T-helper 17 cell (primary cell): ENCODE results near the gene NINJ2. TPM values are rescaled to one million over a fixed set of nuclear protein-coding genes. Genes with fewer than 3 reads are reported as not detected.

Source experiments
- ATAC-seq: fragments of 150-1000 bp; cut with Tn5 transposase; 2 replicates; pipeline ENCODE4 v1.10.0; 2021; ENCODE audit warnings: mild to moderate bottlenecking, moderate library complexity
- DNase-seq, 3 donors: peaks; one replicate each; pipeline versions ENCODE4 v3.0.0 to v3.0.0-alpha.2; 2020 to 2021
- H3K9me3 ChIP-seq: one replicate; pipeline ENCODE4 v1.7.0; 2013; ENCODE audit warnings: low read length, mild to moderate bottlenecking; ENCODE audit not compliant: control insufficient read depth, poor library complexity, severe bottlenecking
- H3K27ac Mint-ChIP-seq: one replicate; pipeline ENCODE4 v1.8.0; 2022; ENCODE audit warnings: mild to moderate bottlenecking, moderate library complexity, mixed read lengths
- H3K27me3 Mint-ChIP-seq: one replicate; pipeline ENCODE4 v1.8.0; 2022; ENCODE audit warnings: mixed read lengths
- H3K36me3 Mint-ChIP-seq: one replicate; pipeline ENCODE4 v1.8.0; 2022; ENCODE audit warnings: low read depth, mixed read lengths
- H3K4me1 Mint-ChIP-seq: one replicate; pipeline ENCODE4 v1.8.0; 2022; ENCODE audit warnings: mild to moderate bottlenecking, mixed read lengths
- H3K4me3 Mint-ChIP-seq: one replicate; pipeline ENCODE4 v1.8.0; 2022; ENCODE audit warnings: mild to moderate bottlenecking, moderate library complexity, mixed read lengths
- total RNA-seq, 4 donors: library from RNA in 2 of 4; stranded (reverse) in 2 of 4; gene quantifications; one replicate each; pipeline ENCODE4 v1.2.3 and lab custom pipeline; 2022 to 2026

The NINJ2 gene
- total RNA-seq, 2 donors from 2014 or later = 6.1 to 6.3 TPM

DNA sequence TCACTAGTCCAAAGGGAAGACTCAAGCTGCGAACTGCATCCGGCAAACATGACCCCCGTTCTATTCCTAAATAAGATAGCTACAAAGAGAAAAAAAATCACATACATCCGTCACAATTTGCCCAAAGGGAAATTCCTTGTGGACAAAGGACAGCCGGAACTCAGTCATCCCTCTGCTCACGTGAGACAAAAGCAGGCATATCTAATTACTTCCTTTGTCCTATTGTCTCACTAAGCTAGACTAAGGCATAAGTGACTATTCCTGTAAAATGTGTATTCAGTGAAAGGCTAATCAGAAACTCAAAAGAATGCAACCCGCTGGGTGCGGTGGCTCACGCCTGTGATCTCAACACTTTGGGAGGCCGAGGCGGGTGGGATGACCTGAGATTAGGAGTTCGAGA lies 27.2 kb upstream of the NINJ2 start:
- Mint-ChIP-seq H3K27ac (no peak overlapping the region), H3K4me3 (no peak overlapping the region), H3K36me3 (no peaks in the 10 kb centered on the region), H3K27me3 (no peaks in the 10 kb centered on the region), H3K4me1 (peaks cover 17% of the 10 kb centered on the region)
- no peaks in the 10 kb centered on the region for H3K9me3 ChIP-seq
- no peak for ATAC-seq
- DNase-seq = no peak

GRCh38 chr12:685388-685787 lies 22.1 kb upstream of the NINJ2 start:
- Mint-ChIP-seq H3K4me3 (peak overlapping the region; percentile 72), H3K27me3 (no peaks in the 10 kb centered on the region), H3K27ac (peak overlapping the region; percentile 98), H3K4me1 (peaks cover 32% of the 10 kb centered on the region), H3K36me3 (peaks cover 2% of the 10 kb centered on the region)
- H3K9me3 ChIP-seq = no peaks in the 10 kb centered on the region
- ATAC-seq = peak; percentile 96
- peak; percentile 42 to 75 (median 67) for DNase-seq

GRCh38 chr12:684416-684815 lies 21.2 kb upstream of the NINJ2 start:
- H3K9me3 ChIP-seq = no peaks in the 10 kb centered on the region
- peak overlapping the region; percentile 47 for H3K4me3 Mint-ChIP-seq
- H3K27ac Mint-ChIP-seq = peak overlapping the region; percentile 98
- peaks cover 33% of the 10 kb centered on the region for H3K4me1 Mint-ChIP-seq
- H3K27me3 Mint-ChIP-seq = no peaks in the 10 kb centered on the region
- DNase-seq = no peak
- peaks cover 2% of the 10 kb centered on the region for H3K36me3 Mint-ChIP-seq
- ATAC-seq = no peak

DNA sequence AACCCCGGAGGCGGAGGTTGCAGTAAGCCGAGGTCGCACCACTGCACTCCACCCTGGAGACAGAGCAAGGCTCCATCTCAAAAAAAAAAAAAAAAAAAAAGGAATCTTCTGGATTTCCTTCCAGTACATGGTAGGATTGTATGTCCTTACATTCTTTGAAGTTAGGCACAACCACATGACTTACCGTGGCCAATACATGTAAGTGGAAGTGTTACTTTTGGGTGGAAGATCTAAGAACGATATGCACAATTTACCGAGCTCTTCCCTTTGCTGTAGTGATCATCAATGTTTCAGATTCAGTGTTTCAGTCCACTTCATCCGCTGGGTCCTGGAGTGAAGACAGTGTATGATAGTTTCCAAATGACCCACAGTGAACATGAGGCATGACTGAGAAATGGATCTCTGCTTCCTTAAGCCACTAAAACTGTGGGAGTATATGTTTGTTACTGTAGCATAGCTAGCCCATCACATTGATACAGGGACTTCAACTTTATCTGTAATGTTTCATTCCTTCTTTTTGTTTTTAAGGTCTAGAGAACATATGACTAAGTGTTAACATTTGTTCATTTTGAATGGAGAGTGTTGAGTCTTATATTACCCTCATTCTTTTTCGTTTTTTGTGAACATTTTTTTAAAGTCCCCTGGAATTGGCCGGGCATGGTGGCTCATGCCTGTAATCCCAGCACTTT lies 18.5 kb upstream of the NINJ2 start:
- peaks cover 33% of the 10 kb centered on the region for H3K4me1 Mint-ChIP-seq
- peak overlapping the region; percentile 56 for H3K27ac Mint-ChIP-seq
- H3K4me3 Mint-ChIP-seq = no peak overlapping the region
- H3K36me3 Mint-ChIP-seq = peaks cover 2% of the 10 kb centered on the region
- no peak for DNase-seq
- H3K9me3 ChIP-seq = no peaks in the 10 kb centered on the region
- no peaks in the 10 kb centered on the region for H3K27me3 Mint-ChIP-seq
- no peak for ATAC-seq

DNA sequence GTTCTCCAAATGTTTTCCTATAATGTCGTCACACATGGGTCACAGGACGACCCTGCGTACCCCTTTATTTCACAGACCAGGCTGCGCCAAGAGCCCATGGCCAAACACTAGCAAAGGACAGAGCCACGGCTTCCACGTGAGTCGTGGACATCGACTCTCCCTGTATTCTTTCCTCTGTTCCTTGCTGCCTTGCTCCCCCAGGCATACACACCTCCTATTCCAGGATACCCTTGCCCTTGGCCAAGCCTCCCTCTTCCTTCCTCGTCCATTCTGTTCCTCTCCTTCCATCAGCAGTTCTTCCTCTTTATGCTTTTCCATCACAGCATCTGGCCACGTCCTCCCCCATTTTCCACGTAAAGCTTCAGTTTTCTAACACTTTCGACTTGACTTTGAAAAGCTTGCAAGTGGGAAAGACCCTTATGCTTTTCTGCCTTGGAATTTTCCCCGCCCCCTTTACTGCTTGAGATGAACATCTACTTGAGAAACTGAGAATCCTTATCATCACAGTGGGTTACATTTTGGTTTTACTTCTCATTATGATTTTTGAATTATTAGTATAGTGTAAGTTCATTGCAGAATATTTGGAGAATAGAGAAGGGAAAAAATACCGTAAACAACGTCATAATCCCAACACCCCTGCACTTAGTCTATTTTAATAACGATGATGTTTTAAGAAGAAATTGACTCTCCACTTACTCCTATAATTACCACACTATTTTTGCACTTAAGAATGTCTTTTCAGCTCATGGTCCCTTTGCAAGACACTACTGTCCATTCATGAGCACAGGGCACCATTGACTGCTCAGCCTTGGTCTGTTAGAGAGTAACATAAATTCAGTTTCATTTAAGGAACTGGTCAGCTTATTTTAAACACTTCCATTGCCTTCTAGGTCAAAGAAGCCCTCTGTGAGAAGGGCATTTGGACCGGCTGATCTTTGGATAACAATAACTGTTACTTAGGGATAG lies 15.8 kb upstream of the NINJ2 start:
- Mint-ChIP-seq H3K4me3 (no peak overlapping the region), H3K27ac (peak overlapping the region; percentile 88), H3K36me3 (peaks cover 2% of the 10 kb centered on the region), H3K4me1 (peaks cover 18% of the 10 kb centered on the region), H3K27me3 (no peaks in the 10 kb centered on the region)
- ATAC-seq (no peak), DNase-seq (no peak)
- H3K9me3 ChIP-seq = no peaks in the 10 kb centered on the region

DNA sequence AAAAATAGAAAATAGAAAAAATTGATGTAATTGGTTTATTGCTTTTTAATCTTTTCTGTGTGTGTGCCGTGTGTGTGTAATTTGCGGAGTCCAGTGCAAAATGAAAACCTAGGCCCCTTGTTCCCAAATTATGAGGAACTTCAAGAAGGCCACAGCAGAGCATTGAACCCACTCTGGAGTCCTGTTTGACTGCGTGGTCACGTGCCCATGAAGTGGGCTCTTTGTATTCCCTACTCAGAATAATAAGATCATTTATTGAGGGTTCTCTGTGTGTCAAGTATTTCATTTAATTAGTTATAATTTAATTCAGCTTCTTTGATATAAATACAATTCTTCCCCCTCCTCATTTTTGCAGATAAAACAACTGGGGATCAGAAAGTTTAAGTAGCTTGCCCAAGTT lies 12.3 kb upstream of the NINJ2 start:
- Mint-ChIP-seq H3K27ac (peak overlapping the region; percentile 98), H3K36me3 (no peaks in the 10 kb centered on the region), H3K4me3 (no peak overlapping the region), H3K27me3 (no peaks in the 10 kb centered on the region), H3K4me1 (peaks cover 38% of the 10 kb centered on the region)
- DNase-seq (no peak), ATAC-seq (no peak)
- no peaks in the 10 kb centered on the region for H3K9me3 ChIP-seq

DNA sequence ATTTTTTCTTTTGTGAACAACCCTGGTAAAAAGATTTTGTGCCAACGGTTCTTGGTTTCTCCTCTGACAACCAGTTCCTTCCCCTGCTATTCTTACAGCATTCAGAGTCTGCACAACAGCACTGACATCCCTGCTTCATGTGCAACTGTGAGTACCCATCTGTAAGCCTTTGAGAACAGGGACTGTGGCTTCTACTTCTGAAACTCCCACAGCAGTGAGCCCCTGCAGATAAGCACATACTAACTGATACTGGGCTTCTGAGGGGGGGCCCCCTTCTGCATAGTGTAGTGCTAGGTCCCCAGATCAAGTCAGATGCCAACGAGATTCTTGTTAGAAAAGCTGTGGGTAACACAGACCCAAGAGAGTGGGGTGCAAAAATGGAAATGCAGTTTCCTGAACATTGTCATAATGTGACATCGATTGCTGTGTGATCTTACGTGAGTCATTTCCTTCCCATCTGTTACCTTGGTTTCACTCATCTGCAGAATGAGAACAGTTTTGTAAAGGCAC lies 11.1 kb upstream of the NINJ2 start:
- peak; percentile 92 for ATAC-seq
- Mint-ChIP-seq H3K36me3 (no peaks in the 10 kb centered on the region), H3K27me3 (no peaks in the 10 kb centered on the region), H3K4me1 (peaks cover 39% of the 10 kb centered on the region), H3K4me3 (peak overlapping the region; percentile 77), H3K27ac (peak overlapping the region; percentile 98)
- no peaks in the 10 kb centered on the region for H3K9me3 ChIP-seq
- peak; percentile 22 to 59 (median 46) for DNase-seq

DNA sequence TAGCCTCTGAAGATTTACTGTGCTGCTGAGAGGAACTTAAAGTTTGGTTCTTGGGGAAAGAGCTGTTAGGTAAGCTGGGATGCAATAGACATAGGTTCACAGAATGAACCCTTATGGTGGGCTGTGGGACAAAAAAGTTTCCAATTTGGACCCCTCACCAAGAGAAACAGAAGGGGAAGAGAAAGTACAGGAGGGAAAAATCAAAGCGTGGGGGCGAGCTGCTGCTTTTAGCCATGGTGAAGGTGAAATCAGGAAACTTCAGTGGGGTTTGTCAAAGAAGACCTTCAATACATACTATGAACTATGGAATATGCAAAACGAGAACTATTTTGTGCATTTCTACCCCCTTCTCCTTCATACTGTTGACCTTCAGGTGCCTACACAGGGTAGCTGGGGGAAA lies 10.6 kb upstream of the NINJ2 start:
- peaks cover 40% of the 10 kb centered on the region for H3K4me1 Mint-ChIP-seq

DNA sequence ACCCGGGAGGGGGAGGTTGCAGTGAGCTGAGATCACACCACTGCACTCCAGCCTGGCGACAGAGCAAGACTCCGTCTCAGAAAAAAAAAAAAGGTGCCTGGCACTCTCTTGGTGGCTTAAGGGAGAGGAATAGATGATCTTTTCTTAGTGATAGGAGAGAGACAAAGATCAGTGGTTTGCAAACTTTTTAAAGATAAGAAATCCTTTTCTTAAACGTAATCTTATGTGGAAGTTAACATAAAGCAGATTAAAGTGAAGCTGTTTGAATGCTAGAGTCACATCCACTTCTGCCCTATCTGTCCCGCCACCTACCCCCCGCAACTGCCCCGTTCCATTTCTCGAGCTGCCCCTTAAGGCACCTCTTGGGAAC lies 6.3 kb upstream of the NINJ2 start:
- no peak for ATAC-seq
- Mint-ChIP-seq H3K27ac (peak overlapping the region; percentile 93), H3K4me1 (peaks cover 54% of the 10 kb centered on the region), H3K4me3 (no peak overlapping the region), H3K36me3 (no peaks in the 10 kb centered on the region), H3K27me3 (no peaks in the 10 kb centered on the region)
- no peaks in the 10 kb centered on the region for H3K9me3 ChIP-seq
- DNase-seq = no peak

More for the DNA sequence above, 10.6 kb upstream of the NINJ2 start:
- Mint-ChIP-seq H3K27ac (peak overlapping the region; percentile 98), H3K27me3 (no peaks in the 10 kb centered on the region), H3K36me3 (no peaks in the 10 kb centered on the region), H3K4me3 (peak overlapping the region; percentile 77)
- H3K9me3 ChIP-seq = no peaks in the 10 kb centered on the region
- no peak for DNase-seq
- no peak for ATAC-seq

GRCh38 chr12:668090-668481 lies 4.8 kb upstream of the NINJ2 start:
- Mint-ChIP-seq H3K36me3 (no peaks in the 10 kb centered on the region), H3K27me3 (no peaks in the 10 kb centered on the region), H3K4me1 (peaks cover 46% of the 10 kb centered on the region), H3K27ac (peak overlapping the region; percentile 86), H3K4me3 (no peak overlapping the region)
- H3K9me3 ChIP-seq = no peaks in the 10 kb centered on the region
- ATAC-seq (no peak), DNase-seq (no peak)

GRCh38 chr12:666766-667308 lies 3.6 kb upstream of the NINJ2 start:
- peaks cover 46% of the 10 kb centered on the region for H3K4me1 Mint-ChIP-seq

GRCh38 chr12:666066-666465 lies 2.8 kb upstream of the NINJ2 start:
- no peak for DNase-seq
- peak overlapping the region; percentile 86 for H3K27ac Mint-ChIP-seq

More at GRCh38 chr12:666766-667308, 3.6 kb upstream of the NINJ2 start:
- Mint-ChIP-seq H3K4me3 (peak overlapping the region; percentile 70), H3K27ac (peak overlapping the region; percentile 86), H3K27me3 (no peaks in the 10 kb centered on the region), H3K36me3 (no peaks in the 10 kb centered on the region)
- ATAC-seq (peak; percentile 56), DNase-seq (no peak)
- no peaks in the 10 kb centered on the region for H3K9me3 ChIP-seq

DNA sequence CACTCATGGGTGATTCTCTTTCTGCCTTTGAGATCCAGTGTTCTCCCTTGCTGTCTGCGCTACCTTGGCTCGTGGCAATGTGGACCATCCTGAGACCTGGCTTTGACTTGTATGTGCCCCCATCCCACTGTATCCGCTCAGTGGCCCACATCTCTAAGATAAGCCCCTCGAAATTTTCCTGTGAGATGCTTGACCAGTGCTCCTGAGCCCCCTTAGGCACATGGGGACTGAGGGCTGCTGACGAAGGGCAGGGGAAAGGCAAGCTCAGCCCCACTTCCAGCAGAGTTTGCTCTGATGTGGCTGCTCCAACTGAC lies 1.5 kb upstream of the NINJ2 start:
- no peak overlapping the region for H3K4me3 Mint-ChIP-seq
- H3K36me3 Mint-ChIP-seq = no peaks in the 10 kb centered on the region
- no peaks in the 10 kb centered on the region for H3K9me3 ChIP-seq
- DNase-seq (no peak), ATAC-seq (no peak)
- H3K27me3 Mint-ChIP-seq = no peaks in the 10 kb centered on the region
- H3K4me1 Mint-ChIP-seq = peaks cover 50% of the 10 kb centered on the region
- no peak overlapping the region for H3K27ac Mint-ChIP-seq

More at GRCh38 chr12:666066-666465, 2.8 kb upstream of the NINJ2 start:
- Mint-ChIP-seq H3K27me3 (no peaks in the 10 kb centered on the region), H3K4me3 (no peak overlapping the region), H3K36me3 (no peaks in the 10 kb centered on the region), H3K4me1 (peaks cover 50% of the 10 kb centered on the region)
- no peak for ATAC-seq
- no peaks in the 10 kb centered on the region for H3K9me3 ChIP-seq
